HG03039 (cell line): ENCODE measurements around the gene DNAI2.
A peak's percentile ranks its signal among the peaks of the same experiment; 100 is the strongest.
"Not testable (repeated sequence)": the region's sequence is repeated elsewhere in the genome, so short reads cannot be mapped to it uniquely, and the experiment has no call there.

Experiments
- ATAC-seq: cut with Tn5 transposase; IDR thresholded peaks from one replicate; pipeline ENCODE4 v1.9.1; 2021; ENCODE audit warnings: mild to moderate bottlenecking, moderate library complexity; ENCODE audit not compliant: unreplicated experiment

The DNAI2 gene

DNA sequence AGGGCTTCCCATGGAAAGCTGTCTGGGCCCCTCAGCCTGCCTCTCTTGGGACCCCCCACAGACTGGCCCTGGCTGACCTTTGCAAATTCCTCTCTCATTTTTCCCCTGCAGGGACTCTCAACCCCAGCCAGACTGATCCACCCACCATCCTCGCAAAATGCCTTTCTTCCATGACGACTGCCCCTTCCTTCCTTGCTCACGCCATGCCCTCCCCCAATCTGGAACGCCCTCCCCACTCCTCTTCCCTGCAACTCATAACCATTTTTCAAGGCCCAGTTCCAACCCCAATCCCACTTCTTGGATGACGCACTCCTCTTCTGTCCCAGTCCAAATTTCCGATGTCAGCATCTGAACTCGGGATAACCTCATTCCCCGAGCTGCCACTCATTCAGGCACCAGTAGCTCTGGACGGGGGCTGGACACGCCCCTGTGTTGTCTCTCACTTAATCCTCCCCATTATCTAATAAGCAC, 1.3 kb upstream of the DNAI2 start:
- ATAC-seq = no peak

DNA sequence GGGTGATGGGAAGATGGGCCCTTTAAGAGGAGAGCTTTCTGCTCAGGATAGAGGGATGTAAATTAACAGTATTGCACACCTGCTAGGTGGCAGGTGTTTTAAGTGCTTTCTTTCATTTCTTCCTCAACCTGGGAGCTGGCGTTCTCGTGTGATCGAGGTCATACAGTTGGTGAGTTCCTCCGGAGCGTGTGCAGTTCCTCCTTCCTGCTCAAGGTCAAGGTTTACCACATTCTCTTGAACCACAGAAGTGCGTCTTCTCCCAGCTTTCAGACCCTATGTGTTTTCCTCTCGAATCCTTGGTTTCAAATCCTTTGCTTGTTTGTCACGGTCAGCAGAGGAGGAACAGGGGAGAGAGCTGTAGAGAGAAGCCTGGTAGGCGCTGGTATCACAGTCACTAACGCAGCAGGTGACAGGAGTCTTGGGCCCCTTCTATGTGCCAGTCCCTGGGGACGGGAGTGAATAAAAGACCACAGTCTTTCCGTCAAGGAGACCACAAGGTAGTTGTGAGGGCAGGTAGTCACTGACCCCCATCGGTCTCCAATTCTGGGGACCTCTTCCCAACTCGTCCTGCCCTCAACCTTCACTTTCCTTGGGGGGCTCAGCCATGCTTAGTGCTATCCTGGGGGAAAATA, 791 bp downstream of the DNAI2 start:
- ATAC-seq = no peak

GRCh38 chr17:74276051-74276476, 2.0 kb downstream of the DNAI2 start:
- no peak for ATAC-seq

DNA sequence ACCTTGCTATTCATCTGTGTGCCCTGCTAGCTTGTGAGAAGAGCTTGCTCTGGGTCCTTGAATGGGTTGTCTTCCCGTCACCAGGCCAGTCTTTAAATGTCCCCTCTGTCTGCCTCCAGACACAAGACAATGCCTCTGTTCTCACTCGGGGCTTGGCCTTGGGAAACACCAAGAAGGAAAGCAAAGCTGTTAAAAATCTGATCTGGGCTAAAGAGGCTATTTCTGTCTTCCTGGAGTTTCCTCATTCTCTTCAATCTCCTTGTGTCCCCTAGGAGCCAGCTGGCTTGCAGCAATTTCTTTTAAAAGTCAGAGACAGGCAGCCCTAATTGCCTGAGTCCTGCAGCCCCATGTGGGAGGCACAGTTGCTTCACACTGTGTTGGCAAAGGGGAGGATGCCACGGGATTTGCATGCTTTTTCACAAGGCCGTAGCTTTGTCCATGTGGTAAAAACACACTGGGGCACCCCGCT, 2.5 kb downstream of the DNAI2 start:
- ATAC-seq = no peak

GRCh38 chr17:74277935-74278334, 3.9 kb downstream of the DNAI2 start:
- no peak for ATAC-seq

GRCh38 chr17:74279617-74280016, 5.6 kb downstream of the DNAI2 start:
- not testable (repeated sequence) for ATAC-seq

DNA sequence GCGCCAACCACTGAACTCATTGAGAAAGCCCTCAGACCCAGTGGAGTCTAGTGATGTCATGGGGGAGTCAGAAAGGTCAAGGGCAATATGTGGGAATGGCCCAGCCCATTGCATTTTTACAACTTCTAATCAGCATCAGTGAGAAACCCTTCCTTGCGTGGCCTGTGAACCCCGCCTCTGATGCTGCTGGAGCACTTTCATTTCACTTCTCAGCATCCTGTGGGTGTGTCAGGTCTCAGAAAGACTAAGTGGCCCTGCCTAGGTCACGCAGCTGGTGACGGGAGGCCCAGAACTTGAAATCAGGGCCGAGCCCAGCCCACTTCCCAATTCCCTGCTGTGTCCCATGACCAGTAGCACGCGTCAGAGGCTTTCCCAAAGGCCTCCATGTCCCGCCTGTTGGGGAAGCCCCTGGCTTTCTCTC, 6.1 kb downstream of the DNAI2 start:
- ATAC-seq = no peak

DNA sequence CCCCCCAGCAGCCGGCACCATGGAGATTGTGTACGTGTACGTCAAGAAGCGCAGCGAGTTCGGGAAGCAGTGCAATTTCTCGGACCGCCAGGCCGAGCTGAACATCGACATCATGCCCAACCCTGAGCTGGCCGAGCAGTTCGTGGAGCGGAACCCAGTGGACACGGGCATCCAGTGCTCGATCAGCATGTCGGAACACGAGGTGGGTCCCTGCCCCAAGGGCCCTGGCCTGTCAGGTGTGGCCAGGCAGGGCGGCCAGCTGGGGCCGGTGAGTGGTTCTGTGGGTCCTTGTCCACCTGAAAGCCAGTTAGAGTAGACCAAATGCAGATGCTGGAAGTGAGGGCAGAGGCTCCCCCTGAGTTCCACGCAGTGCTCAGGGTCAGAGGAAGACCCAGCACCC, 7.8 kb downstream of the DNAI2 start:
- no peak for ATAC-seq

DNA sequence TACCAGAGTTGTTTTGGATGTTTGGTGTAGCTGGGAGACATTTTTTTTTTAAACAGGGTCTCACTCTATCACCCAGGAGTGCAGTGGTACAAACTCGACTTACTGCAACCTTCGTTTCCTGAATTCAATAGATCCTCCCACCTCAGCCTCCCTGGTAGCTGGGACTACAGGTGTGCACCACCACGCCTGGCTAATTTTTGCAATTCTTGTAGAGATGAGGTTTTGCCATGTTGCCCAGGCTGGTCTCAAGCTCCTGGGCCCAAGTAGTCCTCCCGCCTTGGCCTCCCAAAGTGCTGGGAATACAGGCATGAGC, 8.2 kb downstream of the DNAI2 start:
- ATAC-seq = not testable (repeated sequence)

- no peak for ATAC-seq
These were observed 8.7 kb downstream of the DNAI2 start for GRCh38 chr17:74282587-74283370.

DNA sequence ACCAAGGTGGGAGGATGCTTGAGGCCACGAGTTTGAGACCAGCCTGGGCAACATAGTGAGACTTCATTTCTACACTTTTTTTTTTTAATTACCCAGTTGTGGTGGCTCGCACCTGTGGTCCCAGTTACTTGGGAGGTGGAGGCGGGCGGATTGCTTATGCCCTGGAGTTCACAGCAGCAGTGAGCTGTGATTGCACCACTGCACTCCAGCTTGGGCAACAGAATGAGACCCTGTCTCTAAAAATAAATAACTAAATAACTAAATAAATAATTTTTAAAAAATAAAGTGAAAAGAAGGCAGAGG, 9.3 kb downstream of the DNAI2 start:
- ATAC-seq = no peak

- no peak for ATAC-seq
These were observed 13.1 kb downstream of the DNAI2 start for GRCh38 chr17:74287031-74287602.

GRCh38 chr17:74288785-74289184, 14.8 kb downstream of the DNAI2 start:
- peak; percentile 48 for ATAC-seq

DNA sequence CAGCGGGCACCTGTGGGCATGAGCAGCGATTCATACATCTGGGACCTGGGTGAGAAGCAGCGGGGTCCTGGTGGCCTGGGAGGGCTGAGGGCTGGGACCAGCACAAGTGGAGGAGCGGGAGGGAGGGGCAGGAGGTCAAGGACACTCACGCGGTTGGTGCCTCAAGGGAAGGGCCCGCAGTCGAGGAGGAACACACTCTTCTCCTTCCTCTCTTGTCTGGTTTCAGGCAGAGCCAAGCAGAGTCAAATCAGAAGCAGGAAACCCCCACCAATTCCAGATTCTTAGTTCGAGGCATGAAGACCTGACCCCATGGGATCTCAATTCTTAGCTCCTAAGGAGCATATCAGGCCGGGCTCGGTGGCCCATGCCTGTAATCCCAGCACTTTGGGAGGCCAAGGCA, 15.7 kb downstream of the DNAI2 start:
- ATAC-seq = no peak

DNA sequence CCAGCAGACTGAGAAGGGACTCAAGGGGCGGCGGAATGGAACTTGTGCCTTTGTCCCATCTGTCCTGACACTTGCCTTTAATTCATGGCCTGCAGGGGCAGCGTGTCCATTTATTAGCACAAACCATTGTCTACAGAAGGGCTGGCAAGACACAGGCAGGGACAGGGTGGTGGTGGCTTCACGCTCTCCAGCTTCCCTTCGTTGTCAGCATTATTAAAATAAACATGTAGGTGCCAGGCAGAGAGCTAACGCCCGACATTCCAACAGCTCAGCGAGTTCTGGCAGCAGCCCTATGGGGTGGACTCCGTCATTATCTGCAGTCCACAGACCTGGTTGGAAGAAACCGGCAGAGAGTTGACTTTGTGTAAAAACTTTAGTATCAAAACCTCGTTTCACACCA, 16.3 kb downstream of the DNAI2 start:
- ATAC-seq = no peak

- no peak for ATAC-seq
These were observed 18.5 kb downstream of the DNAI2 start for GRCh38 chr17:74292495-74292894.

- no peak for ATAC-seq
These were observed 21.9 kb downstream of the DNAI2 start for GRCh38 chr17:74295625-74296547.

DNA sequence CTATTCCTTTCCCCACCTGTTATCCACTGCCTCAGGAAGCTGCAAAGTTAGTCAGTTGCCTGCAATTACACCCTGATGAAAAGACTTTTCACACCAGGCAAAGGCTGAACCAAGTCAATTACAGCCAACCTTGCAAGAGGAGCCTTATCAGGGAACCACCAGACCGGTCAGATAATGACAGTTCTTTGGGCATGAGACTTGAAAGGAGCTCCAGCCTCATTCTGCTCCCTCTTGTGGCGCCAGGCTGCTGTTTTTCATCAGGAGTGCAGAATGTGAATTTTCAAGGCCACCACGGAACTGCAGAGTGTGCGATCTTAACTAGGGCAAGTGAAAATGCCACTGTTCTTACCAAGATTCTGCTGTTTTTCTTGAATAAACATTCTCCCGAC, 22.5 kb downstream of the DNAI2 start:
- no peak for ATAC-seq

DNA sequence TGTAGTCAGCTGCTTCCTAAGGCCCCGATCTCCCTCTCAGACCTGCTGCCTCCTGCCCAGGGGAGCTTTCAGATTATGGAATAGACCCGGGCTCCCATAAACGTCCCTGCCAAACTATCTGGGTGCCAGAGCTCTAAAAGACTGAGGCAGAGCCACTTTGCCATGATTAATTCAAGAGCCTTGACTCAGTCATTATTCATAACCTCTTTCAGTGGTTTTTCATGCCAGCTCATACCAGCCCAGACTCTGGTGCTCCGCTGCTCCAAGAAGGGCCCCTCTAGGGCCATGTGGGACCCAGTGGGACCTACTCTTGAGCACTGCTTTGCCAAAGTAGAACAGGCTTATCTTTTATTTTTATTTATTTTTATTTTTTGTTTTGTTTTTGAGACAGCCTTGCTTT, 23.9 kb downstream of the DNAI2 start:
- no peak for ATAC-seq

DNA sequence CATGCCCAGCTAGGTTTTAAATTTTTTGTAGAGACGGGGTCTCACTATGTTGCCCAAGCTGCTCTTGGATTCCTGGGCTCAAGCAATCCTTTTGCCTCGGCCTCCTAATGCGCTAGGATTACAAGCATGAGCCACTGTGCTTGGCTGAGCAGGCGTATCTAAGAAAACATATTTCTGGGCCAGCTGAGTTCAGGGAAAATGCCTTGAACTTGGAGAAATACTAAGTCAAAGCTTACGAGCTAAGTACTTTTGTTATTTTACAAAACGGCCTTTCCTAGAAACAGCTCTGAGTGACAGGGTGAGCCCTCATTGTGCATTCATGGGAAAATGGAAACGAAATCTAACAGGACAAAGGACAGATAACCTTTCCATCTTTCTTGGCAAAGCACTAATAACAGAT, 24.7 kb downstream of the DNAI2 start:
- ATAC-seq = no peak
